Sigmoid colon (tissue), 7 donors: Measurements from ENCODE around the gene NCKAP5L. TPM values are rescaled to one million over a fixed set of nuclear protein-coding genes. Genes with fewer than 3 reads are reported as not detected.
A peak's percentile ranks its signal among the peaks of the same experiment; 100 is the strongest.
"Not testable (repeated sequence)": the region's sequence is repeated elsewhere in the genome, so short reads cannot be mapped to it uniquely, and the experiment has no call there.

Experiments used
- DNase-seq: peaks from one replicate; pipeline ENCODE4 v3.0.0-alpha.2; 2019
- H3K27ac ChIP-seq, 4 donors: fragments of 200-600 bp; sonication (generic); one replicate each; pipeline ENCODE4 v1.5.1; 2016 to 2019; ENCODE audit warnings: mild to moderate bottlenecking in 1 of 4
- H3K27me3 ChIP-seq, 3 donors: fragments of 200-600 bp; sonication (generic); one replicate each; pipeline ENCODE4 v1.5.1; 2019; ENCODE audit warnings: mild to moderate bottlenecking in 1 of 3
- H3K36me3 ChIP-seq, 4 donors: fragments of 200-600 bp; sonication (generic); one replicate each; pipeline ENCODE4 v1.5.1; 2016 to 2019
- H3K4me1 ChIP-seq, 4 donors: fragments of 200-600 bp; sonication (generic); one replicate each; pipeline ENCODE4 v1.5.1; 2017 to 2019
- H3K4me3 ChIP-seq, 4 donors: fragments of 200-600 bp; sonication (generic); one replicate each; pipeline ENCODE4 v1.5.1; 2017 to 2019; ENCODE audit warnings: mild to moderate bottlenecking in 2 of 4, moderate library complexity in 1 of 4
- H3K9me3 ChIP-seq, 4 donors: fragments of 200-600 bp in 3 of 4; sonication (generic) in 3 of 4; one replicate each; pipeline versions ENCODE4 v1.5.1 to v1.6.1; 2013 to 2019
- EP300 ChIP-seq, 4 donors: sonication (generic); formaldehyde crosslinking; IDR thresholded peaks; one replicate each; pipeline ENCODE4 v1.6.1; 2017; ENCODE audit warnings: antibody characterized with exemption in 4 of 4
- POLR2A ChIP-seq, 2 donors: fragments of 450-650 bp; IDR thresholded peaks; one replicate each; pipeline ENCODE4 v1.6.1; 2016; ENCODE audit warnings: antibody characterized with exemption in 2 of 2, mild to moderate bottlenecking in 2 of 2, moderate library complexity in 2 of 2
- POLR2AphosphoS5 ChIP-seq, 4 donors: sonication (generic); formaldehyde crosslinking; IDR thresholded peaks; one replicate each; pipeline ENCODE4 v1.6.1; 2017; ENCODE audit warnings: antibody characterized with exemption in 4 of 4
- WGBS, 2 donors: extraction: QIAGEN DNeasy Blood & Tissue Kit; methylation state at CpG; one replicate each; pipeline ENCODE4 v1.1.7; 2013; 5-methylcytosine and 5-hydroxymethylcytosine counted together
- intact Hi-C: fragments of 100-400 bp; cut with DNase I; formaldehyde crosslinking; loops from one replicate; pipeline ENCODE4 v1.15.1; 2023
- polyA plus RNA-seq, 3 donors: library from polyadenylated mRNA; stranded (reverse); fragments of 200-250 nt; gene quantifications; one replicate each; pipeline ENCODE4 v1.2.3, GENCODE V29; 2013
- total RNA-seq, 4 donors: library from RNA; depleted of rRNA; stranded (reverse); fragments of >200 nt; gene quantifications; one replicate each; pipeline ENCODE4 v1.1.0, GENCODE V29; 2016
- TF ChIP-seq, protein P1 (sequence below), 4 experiments: fragments of 450-650 bp in 3 of 4; fragments of 200-600 bp in 1 of 4; IDR thresholded peaks; one replicate each; pipeline ENCODE4 v1.5.1; 2016 to 2019; ENCODE audit warnings: antibody characterized with exemption in 4 of 4, mild to moderate bottlenecking in 3 of 4, moderate library complexity in 2 of 4
- donor health status: healthy with polysubstance abuse.
- donor health status: Bipolar disorder and iron deficiency.
- donor health status: healthy.

The NCKAP5L gene
- total and polyA plus RNA-seq, 7 donors = 0.92 to 23.3 (median 10.0) TPM

GRCh38 chr12:49789992-49790391 lies 38.2 kb downstream of the NCKAP5L start:
- no peaks in the 10 kb centered on the region for H3K9me3 ChIP-seq
- no peak for DNase-seq
- TF ChIP-seq, protein P1, sequence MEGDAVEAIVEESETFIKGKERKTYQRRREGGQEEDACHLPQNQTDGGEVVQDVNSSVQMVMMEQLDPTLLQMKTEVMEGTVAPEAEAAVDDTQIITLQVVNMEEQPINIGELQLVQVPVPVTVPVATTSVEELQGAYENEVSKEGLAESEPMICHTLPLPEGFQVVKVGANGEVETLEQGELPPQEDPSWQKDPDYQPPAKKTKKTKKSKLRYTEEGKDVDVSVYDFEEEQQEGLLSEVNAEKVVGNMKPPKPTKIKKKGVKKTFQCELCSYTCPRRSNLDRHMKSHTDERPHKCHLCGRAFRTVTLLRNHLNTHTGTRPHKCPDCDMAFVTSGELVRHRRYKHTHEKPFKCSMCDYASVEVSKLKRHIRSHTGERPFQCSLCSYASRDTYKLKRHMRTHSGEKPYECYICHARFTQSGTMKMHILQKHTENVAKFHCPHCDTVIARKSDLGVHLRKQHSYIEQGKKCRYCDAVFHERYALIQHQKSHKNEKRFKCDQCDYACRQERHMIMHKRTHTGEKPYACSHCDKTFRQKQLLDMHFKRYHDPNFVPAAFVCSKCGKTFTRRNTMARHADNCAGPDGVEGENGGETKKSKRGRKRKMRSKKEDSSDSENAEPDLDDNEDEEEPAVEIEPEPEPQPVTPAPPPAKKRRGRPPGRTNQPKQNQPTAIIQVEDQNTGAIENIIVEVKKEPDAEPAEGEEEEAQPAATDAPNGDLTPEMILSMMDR (IDR thresholded peaks at IDR 0.05) = no peak
- no peak for TF ChIP-seq POLR2A (IDR thresholded peaks at IDR 0.05)
- TF ChIP-seq POLR2AphosphoS5 (IDR thresholded peaks at IDR 0.05) = no peak
- no peak for TF ChIP-seq EP300 (IDR thresholded peaks at IDR 0.05)
- intact Hi-C loops = no loop called here
- H3K36me3 ChIP-seq = peaks cover 0 to 29% (median 7%) of the 10 kb centered on the region in 4 donors
- H3K4me3 ChIP-seq = no peak overlapping the region
- H3K4me1 ChIP-seq = peaks cover 0 to 6% (median under 1%) of the 10 kb centered on the region in 4 donors
- no peaks in the 10 kb centered on the region for H3K27me3 ChIP-seq
- no peak overlapping the region for H3K27ac ChIP-seq
- 74 to 87% methylated on average over 3 of the region's 3 CpGs for WGBS, 2 donors

DNA sequence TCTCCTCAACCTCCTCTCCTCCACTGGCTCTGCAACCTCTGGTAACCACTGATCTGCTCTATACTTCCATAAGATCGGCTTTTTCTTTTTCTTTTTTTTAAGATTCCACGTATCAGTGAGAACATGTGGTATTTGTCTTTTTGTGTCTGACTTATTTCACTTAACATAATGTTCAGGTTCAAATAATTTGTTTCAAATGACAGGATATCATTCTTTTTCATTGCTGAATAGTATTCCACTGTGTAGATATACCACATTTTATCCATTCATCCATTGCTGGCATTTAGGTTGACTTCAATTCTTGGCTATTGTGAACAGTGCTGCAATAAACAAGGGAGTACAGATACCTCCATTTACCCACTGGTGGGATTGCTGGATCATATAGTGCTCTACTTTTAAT lies 40.5 kb downstream of the NCKAP5L start:
- intact Hi-C loops = no loop called here
- Histone ChIP-seq H3K4me3 (no peak overlapping the region), H3K27ac (no peak overlapping the region), H3K4me1 (peaks cover 0 to 22% (median 15%) of the 10 kb centered on the region in 4 donors), H3K36me3 (peaks cover 0 to 22% (median 7%) of the 10 kb centered on the region in 4 donors), H3K9me3 (no peaks in the 10 kb centered on the region), H3K27me3 (no peaks in the 10 kb centered on the region)
- WGBS, 2 donors = 98% methylated on average over 2 of the region's 2 CpGs
- no peak for TF ChIP-seq EP300 (IDR thresholded peaks at IDR 0.05)
- TF ChIP-seq, protein P1 (IDR thresholded peaks at IDR 0.05) = no peak
- no peak for TF ChIP-seq POLR2A (IDR thresholded peaks at IDR 0.05)
- DNase-seq = no peak

DNA sequence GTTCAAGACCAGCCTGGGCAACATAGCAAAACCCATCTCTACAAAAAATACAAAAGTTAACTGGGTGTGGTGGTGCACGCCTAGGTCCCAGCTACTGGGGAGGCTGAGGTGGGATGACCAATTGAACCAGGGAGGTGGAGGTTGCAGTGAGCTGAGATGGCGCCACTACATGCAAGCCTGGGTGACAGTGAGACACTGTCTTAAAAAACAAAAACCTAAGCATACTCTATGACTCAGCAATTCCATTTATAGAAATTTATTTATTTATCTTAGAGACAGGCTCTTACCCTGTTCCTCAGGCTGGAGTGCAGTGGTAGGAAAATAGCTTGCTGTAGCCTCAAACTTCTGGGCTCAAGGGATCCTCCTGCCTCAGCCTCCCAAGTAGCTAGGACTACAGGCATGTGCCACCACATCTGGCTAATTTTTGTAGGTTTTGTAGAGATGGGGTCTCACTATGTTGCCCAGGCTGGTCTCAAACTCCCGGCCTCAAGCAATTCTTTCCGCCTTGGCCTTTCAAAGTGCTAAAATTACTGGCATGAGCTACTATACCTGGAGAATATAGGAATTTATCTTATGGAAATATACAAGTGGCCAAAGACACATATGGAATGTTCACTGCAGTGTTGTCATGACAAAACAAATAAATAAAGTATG lies 43.3 kb downstream of the NCKAP5L start:
- 81 to 93% methylated on average over 4 of the region's 4 CpGs for WGBS, 2 donors
- DNase-seq = no peak
- Histone ChIP-seq H3K27ac (peak overlapping the region in 1 of 4 donors; percentile 24), H3K27me3 (no peaks in the 10 kb centered on the region), H3K4me1 (peaks cover 0 to 17% (median 15%) of the 10 kb centered on the region in 4 donors), H3K36me3 (no peaks in the 10 kb centered on the region), H3K9me3 (no peaks in the 10 kb centered on the region), H3K4me3 (no peak overlapping the region)
- intact Hi-C loops = no loop called here
- TF ChIP-seq EP300 (IDR thresholded peaks at IDR 0.05) (no peak), POLR2A (IDR thresholded peaks at IDR 0.05) (no peak)
- TF ChIP-seq, protein P1 (IDR thresholded peaks at IDR 0.05) = no peak

DNA sequence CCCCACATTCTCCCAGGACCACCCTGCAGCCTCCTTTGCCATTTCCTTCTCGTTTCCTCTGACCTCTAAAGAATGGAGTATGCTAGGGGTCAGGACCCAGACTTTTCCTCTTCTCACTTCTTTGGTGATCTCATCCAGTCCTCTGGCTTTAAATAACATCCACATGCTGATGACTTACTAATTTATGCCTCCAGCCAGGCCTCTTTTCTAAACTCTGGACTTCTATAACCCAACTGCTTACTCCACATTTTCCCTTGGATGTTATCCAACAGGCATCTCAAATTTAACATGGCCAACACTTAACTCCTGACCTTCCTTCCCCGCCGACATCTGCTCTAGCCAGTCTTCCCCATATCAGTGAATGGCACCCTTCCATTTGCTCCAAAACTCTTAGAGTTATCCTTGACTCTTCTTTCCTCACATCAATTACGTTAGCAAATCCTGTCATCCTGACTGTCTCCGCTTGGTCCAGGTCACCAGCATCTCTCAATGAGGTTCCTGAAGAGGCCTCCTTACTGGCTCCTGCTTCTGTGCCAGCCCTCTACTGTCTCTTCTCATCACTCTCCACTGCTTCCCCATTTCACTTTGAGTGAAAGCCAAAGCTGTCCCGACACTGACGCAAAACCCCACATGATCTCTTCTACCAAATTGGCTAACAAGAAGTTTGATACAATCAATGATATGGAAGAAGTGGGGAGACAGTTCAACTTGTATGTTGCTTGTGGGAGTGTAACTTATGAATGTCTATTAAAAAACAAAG lies 44.1 kb downstream of the NCKAP5L start:
- Histone ChIP-seq H3K36me3 (no peaks in the 10 kb centered on the region), H3K9me3 (no peaks in the 10 kb centered on the region), H3K4me1 (peaks cover 0 to 17% (median 15%) of the 10 kb centered on the region in 4 donors), H3K4me3 (no peak overlapping the region), H3K27me3 (no peaks in the 10 kb centered on the region), H3K27ac (peak overlapping the region in 1 of 4 donors; percentile 24)
- WGBS, 2 donors = 55 to 66% methylated on average over 7 of the region's 7 CpGs
- no peak for DNase-seq
- intact Hi-C loops = no loop called here
- TF ChIP-seq POLR2A (IDR thresholded peaks at IDR 0.05) = no peak
- TF ChIP-seq EP300 (IDR thresholded peaks at IDR 0.05) = no peak
- TF ChIP-seq, protein P1 (IDR thresholded peaks at IDR 0.05) = no peak
- no peak for TF ChIP-seq POLR2AphosphoS5 (IDR thresholded peaks at IDR 0.05)

- intact Hi-C loops, H3K9me3 ChIP-seq, H3K36me3 ChIP-seq, H3K27me3 ChIP-seq, H3K27ac ChIP-seq, DNase-seq, H3K4me3 ChIP-seq: not testable (repeated sequence)
- peaks cover 0 to 20% (median 15%) of the 10 kb centered on the region in 4 donors for H3K4me1 ChIP-seq
- WGBS, 2 donors = 92 to 94% methylated on average over 6 of the region's 6 CpGs
Observed at GRCh38 chr12:49780914-49781313, 47.3 kb downstream of the NCKAP5L start.
